Measurements from ENCODE around the gene PDHB.

Gene PDHB

DNA sequence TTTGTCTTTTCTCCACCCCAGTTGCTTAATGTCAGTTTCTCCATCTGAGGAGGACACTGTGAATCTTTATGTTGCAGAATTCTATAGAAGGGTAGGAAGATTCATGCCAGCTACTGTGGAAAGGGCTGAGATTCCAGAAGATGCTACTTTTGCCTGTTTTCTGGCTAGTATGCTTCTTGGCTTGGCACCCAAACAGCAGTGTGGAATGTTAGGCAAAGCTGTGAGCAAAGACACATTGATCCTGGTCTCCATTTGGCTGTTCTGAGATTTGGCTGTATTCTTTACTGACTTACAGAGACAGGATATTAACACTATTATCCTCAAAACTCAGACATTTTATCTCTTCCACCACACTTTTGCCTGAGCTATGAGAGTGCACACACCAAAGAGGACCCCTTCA, 39.3 kb downstream of the PDHB start:
- no peak for FAIRE-seq

DNA sequence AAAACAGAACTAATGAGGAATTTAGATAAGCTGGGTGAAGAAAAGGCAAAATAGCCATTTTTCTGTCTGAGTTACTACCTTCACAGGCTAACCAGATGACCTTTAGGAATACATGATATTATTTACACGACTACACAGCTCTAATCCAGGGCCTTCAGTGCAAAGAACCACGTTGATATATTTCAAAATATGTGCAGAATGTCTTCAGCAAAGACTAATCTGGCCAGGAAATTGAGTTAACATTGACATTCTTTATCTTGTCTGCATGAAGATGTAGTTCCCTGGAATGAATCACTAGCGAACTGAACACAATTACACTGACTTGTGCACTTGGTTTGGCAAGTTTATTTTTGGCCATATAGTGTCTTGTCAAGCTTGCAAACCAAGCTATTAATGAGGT, 41.5 kb downstream of the PDHB start:
- FAIRE-seq, result no peak

DNA sequence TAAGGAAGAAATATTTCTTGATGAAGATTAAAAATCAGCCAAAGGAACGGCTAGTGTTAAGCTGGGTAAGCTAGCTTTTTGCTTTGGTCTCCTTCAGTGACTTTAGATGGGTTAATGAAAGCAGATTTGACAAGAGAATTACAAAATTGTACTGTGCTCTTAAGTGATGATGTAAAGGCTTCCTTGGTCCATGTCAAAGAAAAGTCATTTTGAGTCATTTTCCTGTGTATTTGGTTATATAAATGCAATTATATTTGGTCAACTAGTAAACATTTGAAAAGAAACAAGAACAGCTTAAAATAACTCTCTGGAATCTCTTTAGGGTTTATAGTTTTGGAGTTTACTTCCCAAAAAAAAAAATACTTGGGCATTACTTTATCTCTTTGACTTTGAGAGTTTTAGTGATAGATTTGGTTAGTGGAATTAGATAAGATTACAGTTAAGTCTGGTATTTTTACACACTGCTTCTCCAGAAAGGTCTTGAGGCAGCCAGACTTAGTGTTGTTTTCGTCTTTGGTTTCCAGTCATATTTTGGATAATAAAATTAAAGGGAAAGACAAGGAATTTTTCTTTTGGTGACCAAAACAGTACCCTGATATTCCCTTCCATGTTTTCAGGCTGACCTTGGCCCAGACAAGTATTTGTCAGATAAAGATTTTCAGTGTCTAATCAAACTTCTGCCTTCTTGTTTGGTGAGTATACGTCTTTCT, 42.3 kb downstream of the PDHB start:
- no peak for FAIRE-seq

DNA sequence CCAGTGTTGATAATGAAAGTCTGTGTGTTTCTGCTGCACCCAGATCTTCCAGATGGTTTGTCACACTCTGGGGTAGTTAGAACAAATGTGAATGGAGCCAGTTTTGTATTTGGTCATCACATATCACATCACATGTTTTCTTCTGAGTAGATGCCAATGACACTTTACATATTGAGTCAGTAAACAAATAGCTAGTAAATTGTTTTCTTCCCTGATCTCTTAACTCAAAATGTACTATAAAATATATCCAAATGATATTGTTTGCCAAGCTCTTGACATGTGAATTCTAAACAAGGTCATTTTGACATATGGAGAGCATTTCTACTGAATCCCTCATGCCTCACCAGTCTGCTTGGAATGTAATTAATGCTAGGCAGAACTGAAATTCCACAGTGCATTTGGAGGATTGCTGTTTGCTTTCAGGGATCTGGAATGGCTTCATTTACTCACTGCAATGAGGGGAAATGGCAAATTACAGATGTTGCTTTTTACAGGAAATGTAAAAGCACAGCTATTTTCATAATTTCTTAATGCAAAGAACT, 45.0 kb downstream of the PDHB start:
- FAIRE-seq, result no peak

DNA sequence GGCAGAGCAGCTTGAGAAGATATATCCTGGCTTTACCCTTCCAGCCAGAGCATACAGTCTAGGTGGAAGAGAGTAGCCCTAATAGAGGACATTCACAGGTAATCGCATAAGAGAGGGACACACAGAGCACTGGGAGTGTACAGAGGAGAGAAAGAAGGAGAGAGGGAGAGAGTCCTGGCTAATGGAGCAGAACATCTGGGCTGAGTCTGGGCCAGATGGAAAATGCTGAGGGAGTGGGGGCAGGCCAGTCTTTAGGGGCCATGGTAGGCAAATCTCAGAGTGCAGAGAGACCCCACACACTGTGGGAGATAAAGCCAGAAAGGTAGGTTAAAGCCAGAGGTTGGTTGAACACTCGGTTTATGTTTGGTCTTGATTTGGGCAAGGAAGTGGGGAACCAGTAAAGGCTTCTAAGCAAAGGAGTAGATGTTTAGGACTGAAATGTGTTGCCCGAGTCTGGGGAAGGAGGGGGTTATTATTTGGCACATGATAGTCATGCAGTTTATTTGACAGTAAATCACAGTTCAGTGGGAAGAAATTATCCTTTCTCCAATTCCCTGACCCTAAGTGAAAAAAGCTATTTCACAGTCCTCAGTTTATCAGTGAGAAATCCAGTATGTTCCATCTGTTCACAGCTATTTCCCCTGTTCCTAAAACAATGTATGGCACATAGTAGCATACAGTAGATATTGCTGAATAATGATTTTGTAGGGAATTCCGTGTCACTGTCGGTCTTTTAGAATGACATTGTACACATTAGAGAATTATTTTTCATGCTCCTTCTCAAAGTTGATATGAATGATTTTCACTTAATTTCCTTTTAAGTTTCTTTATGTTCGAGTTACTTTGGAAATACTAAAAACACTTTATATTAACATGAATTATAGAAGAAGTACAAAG, 45.7 kb downstream of the PDHB start:
- FAIRE-seq, result no peak

DNA sequence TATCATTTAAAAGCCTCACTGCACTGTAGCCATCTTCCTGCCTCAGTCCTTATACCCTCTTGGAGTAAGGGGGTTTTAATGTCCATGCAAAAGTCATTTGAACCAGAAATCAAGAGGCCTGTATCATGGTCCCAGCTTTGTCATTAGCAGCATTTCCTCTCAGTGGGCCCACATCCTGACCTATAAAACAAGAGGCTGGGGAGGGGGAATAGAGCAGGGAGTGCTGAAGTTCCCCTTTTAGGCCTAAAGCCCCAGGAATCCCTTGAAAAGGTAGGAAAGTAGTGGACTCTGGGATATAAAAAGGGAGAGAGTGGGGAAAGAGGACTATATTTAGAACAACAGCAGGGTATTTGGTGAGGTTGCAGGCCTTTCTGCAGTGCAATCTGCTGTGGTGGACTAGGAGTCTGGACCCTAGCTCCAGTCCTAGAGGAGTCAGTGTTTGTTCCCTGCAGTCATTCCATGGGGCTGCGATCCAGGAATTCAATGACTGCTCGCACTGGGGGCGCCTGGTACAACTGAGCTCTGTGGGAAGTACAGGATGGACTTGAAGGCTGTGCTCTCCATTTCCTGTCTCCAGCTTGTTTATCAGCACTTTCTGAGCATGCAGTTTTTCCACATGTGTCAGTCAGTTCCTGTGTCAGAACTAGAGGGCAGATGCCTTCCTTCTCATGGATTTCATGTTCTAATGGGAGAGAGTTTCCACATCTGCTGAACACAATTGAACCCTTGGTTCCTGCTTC, 46.8 kb downstream of the PDHB start:
- FAIRE-seq, result no peak

DNA sequence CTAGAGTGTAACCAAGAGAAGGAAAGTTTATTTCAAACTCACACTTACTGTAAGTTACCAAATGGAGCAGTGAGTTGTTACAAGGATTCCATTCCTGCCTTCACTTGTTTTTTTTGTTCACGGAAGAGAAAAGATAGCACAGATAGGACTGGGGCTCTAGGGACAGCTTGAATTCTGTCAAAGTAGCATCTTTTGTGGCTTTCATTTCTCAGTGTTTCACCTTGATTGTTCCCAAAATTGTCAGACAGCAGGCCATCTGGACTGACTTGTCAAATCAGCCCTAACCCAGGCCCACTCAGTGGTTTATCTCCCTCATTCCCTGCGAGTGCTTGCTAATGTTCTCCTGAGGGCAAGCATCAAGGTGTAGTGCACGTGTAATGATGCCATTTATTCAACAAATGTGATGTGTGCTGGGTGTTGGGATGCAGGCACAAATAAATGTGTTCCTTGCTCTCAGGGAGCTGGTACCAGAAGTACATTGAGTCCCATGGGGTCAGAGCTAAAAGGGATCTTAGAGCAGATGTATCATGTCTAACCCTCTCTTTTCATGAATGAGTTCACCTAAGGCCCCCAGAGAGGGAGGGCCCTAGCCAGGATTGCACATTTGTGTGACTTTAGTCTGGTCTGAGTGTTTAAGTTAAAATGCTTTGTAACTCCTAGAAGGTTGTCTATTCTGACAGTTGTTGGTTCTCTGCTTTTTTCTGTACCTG, 49.1 kb downstream of the PDHB start:
- no peak for FAIRE-seq

DNA sequence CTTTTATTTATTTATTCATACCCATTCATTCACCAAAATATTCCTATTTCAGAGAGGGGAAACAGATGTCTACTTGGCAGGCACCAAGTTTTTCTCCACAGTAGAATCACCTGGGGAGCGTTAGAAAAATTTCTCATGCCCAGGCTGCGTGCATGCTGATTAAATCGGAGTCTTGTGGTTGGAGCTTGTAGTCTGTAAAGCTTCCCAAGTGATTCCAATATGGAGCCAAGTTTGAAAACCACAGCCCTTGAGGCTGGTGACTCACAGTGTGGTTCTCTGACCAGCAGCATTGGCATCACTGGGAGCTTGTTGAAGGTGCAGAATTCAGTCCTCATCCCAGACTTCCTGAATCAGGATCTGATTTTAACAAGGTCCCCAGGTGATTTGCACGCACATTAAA, 49.7 kb downstream of the PDHB start:
- FAIRE-seq, result no peak

DNA sequence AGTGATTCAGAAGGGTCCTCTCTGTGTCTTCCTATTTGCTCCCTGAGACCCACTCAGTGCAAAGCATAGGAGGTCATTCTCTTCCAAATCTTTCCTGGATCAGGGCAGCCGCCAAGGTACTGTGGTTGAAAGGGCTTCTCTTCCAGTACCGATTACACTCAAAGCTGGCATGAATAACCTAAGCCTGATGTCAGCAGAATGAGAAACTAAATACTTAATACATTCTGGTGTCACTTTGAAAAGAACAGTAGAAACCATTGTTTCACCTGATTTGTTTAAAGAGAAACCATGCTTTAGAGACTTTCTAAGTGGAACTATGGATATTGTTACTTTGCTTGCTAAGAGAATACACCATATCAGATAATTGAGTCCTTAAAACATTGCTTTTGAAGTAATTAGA, 50.2 kb downstream of the PDHB start:
- no peak for FAIRE-seq

DNA sequence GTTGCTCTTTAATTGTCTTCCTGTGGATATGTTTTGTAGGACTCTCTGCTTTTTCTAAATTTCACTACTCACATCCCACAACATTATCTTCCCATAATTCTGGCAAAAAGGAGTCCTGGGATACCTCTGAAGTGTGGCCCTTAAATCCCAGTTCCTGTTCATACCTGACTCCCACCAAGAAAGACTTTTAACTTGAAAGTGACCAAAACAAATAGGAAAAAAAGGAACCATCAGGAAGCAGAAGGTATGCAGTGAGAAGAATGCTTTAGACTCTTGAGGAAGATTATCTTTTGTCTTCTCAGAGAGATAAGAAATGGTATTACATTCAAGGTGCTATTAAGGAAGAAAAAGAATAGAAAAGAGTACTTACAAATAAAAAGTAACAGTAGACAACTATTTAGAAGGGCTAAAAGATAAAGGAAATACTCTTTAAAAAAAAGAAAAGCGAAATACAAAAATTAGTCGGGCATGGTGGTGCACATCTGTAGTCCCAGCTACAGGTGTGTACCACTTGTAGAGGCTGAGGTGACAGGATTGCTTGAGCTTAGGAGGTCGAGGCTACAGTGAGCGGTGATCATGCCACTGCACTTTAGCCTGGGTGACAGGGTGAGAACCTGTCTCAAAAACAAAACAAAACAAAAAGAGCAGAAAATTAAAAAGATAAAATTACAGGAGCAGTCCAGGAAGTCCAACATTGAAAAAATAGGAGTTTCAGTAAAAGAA, 54.1 kb downstream of the PDHB start:
- no peak for FAIRE-seq

DNA sequence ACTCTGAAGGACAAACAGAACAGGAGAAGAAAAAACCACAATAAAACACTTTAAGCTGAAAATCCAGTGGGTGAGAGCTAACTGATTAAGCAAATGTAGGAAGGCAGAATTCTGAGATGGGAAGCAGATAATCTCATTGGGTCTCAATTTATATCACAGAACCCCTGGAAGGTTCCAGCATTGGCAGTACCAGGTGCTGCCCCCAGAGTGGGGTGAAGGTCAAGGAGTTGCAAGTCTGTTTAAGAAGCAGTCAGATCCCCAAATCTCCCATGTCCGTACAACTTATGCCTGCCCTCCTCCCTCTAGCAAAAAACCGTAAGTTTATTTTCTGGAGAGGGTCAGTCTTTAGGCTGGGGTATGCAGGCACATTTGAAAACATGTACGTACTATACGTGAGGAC, 55.9 kb downstream of the PDHB start:
- no peak for FAIRE-seq

Data from islet of Langerhans (tissue), 1 donor.